ENCODE data around the gene LRRC27. TPM values are rescaled to one million over a fixed set of nuclear protein-coding genes. Genes with fewer than 3 reads are reported as not detected.
A peak's percentile ranks its signal among the peaks of the same experiment; 100 is the strongest.
"Not testable (repeated sequence)": the region's sequence is repeated elsewhere in the genome, so short reads cannot be mapped to it uniquely, and the experiment has no call there.

LRRC27 gene
- total RNA-seq, 1 donor: 12.0 TPM

GRCh38 chr10:132334631-132335188 is 2.7 kb downstream of the LRRC27 start:
- TF ChIP-seq CTCF (IDR thresholded peaks at IDR 0.05; ENCODE audit: insufficient read depth, low read length): no peak
- H3K4me3 ChIP-seq (ENCODE audit: low read depth, low read length): no peak overlapping the region
- DNase-seq (ENCODE audit: low read depth): no peak

GRCh38 chr10:132335189-132336063 is 3.4 kb downstream of the LRRC27 start:
- no peak overlapping the region for H3K4me3 ChIP-seq (ENCODE audit: low read depth, low read length)
- TF ChIP-seq CTCF (IDR thresholded peaks at IDR 0.05; ENCODE audit: insufficient read depth, low read length): no peak
- no peak for DNase-seq (ENCODE audit: low read depth)

- no peak overlapping the region for H3K4me3 ChIP-seq (ENCODE audit: low read depth, low read length)
- DNase-seq (ENCODE audit: low read depth): peak; percentile 26
- TF ChIP-seq CTCF (IDR thresholded peaks at IDR 0.05; ENCODE audit: insufficient read depth, low read length): no peak
Measured at GRCh38 chr10:132336064-132336746, 4.2 kb downstream of the LRRC27 start.

- H3K4me3 ChIP-seq (ENCODE audit: low read depth, low read length): peak overlapping the region; percentile 28
- TF ChIP-seq CTCF (IDR thresholded peaks at IDR 0.05; ENCODE audit: insufficient read depth, low read length): no peak
- DNase-seq (ENCODE audit: low read depth): no peak
Measured at GRCh38 chr10:132336919-132337407, 5.0 kb downstream of the LRRC27 start.

GRCh38 chr10:132337854-132338253 is 5.9 kb downstream of the LRRC27 start:
- H3K4me3 ChIP-seq (ENCODE audit: low read depth, low read length); DNase-seq (ENCODE audit: low read depth): not testable (repeated sequence)

- DNase-seq (ENCODE audit: low read depth): no peak
- no peak overlapping the region for H3K4me3 ChIP-seq (ENCODE audit: low read depth, low read length)
- TF ChIP-seq CTCF (IDR thresholded peaks at IDR 0.05; ENCODE audit: insufficient read depth, low read length): no peak
Measured at GRCh38 chr10:132338876-132339275, 6.9 kb downstream of the LRRC27 start.

GRCh38 chr10:132339276-132339675 is 7.3 kb downstream of the LRRC27 start:
- H3K4me3 ChIP-seq (ENCODE audit: low read depth, low read length): no peak overlapping the region
- TF ChIP-seq CTCF (IDR thresholded peaks at IDR 0.05; ENCODE audit: insufficient read depth, low read length): no peak
- DNase-seq (ENCODE audit: low read depth): no peak
